Osteocyte (in vitro differentiated cells): ENCODE measurements around the gene ZFX. TPM values are rescaled to one million over a fixed set of nuclear protein-coding genes. Genes with fewer than 3 reads are reported as not detected.

Experiments
- DNase-seq: peaks from one replicate; pipeline ENCODE4 v3.0.0; 2021; ENCODE audit warnings: mixed read lengths; ENCODE audit not compliant: unreplicated experiment; ENCODE audit errors: extremely low spot score
- H3K27ac Mint-ChIP-seq: one replicate; pipeline ENCODE4 v1.8.0; 2021; ENCODE audit warnings: mild to moderate bottlenecking, mixed read lengths; ENCODE audit not compliant: unreplicated experiment
- H3K27me3 Mint-ChIP-seq: one replicate; pipeline ENCODE4 v1.8.0; 2021; ENCODE audit warnings: mixed read lengths; ENCODE audit not compliant: unreplicated experiment
- H3K36me3 Mint-ChIP-seq: one replicate; pipeline ENCODE4 v1.8.0; 2021; ENCODE audit warnings: mixed read lengths; ENCODE audit not compliant: unreplicated experiment
- H3K4me1 Mint-ChIP-seq: one replicate; pipeline ENCODE4 v1.8.0; 2021; ENCODE audit warnings: mixed read lengths; ENCODE audit not compliant: unreplicated experiment
- H3K4me3 Mint-ChIP-seq: one replicate; pipeline ENCODE4 v1.8.0; 2021; ENCODE audit warnings: mild to moderate bottlenecking, moderate library complexity, mixed read lengths; ENCODE audit not compliant: unreplicated experiment
- H3K9me3 Mint-ChIP-seq: one replicate; pipeline ENCODE4 v1.8.0; 2021; ENCODE audit warnings: mixed read lengths; ENCODE audit not compliant: unreplicated experiment
- long read RNA-seq: library from polyadenylated mRNA; unstranded; transcript quantifications from one replicate; pipeline ENCODE4 v2.0.0, GENCODE V29; 2021
- total RNA-seq: library from RNA; stranded (reverse); gene quantifications from 2 replicates; pipeline ENCODE4 v1.2.1, GENCODE V29; 2021
- TF ChIP-seq, protein P1 (sequence below): fragments of 200-600 bp; sonication (generic); IDR thresholded peaks from 2 replicates; pipeline ENCODE4 v1.5.0; 2021; ENCODE audit warnings: antibody characterized with exemption, mild to moderate bottlenecking, moderate library complexity

Gene ZFX
- 84.6 and 90.0 TPM in 2 replicates for total RNA-seq
- long read RNA-seq, full-length matches to known transcripts = 7 of 219 reads
- long read RNA-seq, partial matches to known transcripts = 62 of 219 reads
- long read RNA-seq, other reads (novel, unspliced or antisense) = 150 of 219 reads

DNA sequence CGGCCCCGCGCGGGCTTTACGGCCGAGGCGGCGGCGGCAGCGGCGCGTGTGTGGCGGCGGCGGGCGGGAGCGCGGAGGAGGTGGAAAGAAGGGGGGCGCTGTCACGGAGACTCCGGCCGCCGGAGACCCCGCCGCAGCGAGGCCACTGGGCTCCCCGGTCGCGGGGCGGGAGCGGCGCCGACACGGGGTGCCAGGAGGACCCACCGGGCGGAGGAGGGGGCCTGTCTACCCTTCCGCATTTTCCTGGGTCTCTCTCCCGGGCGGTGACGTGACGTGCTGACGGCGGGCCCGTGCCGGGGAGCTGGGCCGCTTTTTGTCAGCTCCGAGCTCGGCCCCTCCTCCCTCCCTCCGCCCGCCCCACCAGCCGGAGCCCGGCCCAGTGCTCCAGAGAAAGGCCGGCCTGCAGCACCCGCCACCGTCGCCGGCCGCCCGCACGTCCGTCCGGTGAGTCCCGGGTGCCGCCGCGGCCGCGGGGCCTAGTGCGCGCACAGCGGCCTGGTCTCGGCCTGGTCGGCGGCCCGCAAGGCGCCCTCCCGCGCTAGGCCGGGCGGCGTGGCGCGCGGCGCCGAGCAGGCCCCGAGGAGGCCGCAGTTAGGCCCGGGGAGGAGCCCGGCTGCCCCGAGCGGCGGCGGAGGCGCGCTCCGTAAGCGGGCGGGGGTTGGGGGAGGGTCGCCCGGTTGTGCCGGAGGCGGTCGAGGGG is at the start of gene ZFX:
Gene ZFX (plus strand): TSS at position 379 of the 700 bp plus-strand sequence. CDS start 23,014 bp downstream, outside the sequence.
- peak; percentile 89 for DNase-seq
- Mint-ChIP-seq H3K4me1 (peaks cover 78% of the 10 kb centered on the region), H3K4me3 (peak within 1 kb of the TSS; percentile 91), H3K27me3 (no peaks in the 10 kb centered on the region), H3K9me3 (no peaks in the 10 kb centered on the region), H3K27ac (peak within 1 kb of the TSS; percentile 99), H3K36me3 (peaks cover 18% of the 10 kb centered on the region)
- TF ChIP-seq, protein P1, sequence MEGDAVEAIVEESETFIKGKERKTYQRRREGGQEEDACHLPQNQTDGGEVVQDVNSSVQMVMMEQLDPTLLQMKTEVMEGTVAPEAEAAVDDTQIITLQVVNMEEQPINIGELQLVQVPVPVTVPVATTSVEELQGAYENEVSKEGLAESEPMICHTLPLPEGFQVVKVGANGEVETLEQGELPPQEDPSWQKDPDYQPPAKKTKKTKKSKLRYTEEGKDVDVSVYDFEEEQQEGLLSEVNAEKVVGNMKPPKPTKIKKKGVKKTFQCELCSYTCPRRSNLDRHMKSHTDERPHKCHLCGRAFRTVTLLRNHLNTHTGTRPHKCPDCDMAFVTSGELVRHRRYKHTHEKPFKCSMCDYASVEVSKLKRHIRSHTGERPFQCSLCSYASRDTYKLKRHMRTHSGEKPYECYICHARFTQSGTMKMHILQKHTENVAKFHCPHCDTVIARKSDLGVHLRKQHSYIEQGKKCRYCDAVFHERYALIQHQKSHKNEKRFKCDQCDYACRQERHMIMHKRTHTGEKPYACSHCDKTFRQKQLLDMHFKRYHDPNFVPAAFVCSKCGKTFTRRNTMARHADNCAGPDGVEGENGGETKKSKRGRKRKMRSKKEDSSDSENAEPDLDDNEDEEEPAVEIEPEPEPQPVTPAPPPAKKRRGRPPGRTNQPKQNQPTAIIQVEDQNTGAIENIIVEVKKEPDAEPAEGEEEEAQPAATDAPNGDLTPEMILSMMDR = no peak

DNA sequence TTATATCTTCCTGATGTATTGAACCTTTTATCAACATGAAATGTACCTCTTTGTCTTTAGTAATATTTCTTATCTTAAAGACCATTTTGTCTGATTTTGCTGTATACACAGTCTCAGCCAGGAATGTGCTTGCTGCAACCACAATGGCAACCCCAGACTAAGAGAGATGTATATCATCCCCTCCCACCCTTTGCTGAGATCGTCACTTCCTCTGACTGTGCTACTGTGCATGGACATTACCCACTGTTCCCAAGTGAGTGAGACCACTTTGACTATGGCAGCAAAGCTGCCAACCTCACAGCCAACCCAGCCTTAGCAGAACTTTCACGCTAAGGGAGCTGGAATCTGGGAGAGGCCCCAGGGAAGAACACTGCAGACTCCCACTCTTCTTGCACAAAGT is 48.8 kb upstream of the ZFX start:
- peaks cover 18% of the 10 kb centered on the region for H3K4me1 Mint-ChIP-seq
- H3K27ac Mint-ChIP-seq = no peak overlapping the region
- no peaks in the 10 kb centered on the region for H3K27me3 Mint-ChIP-seq
- no peak for DNase-seq
- TF ChIP-seq, protein P1 = no peak
- no peaks in the 10 kb centered on the region for H3K9me3 Mint-ChIP-seq
- H3K36me3 Mint-ChIP-seq = no peaks in the 10 kb centered on the region
- no peak overlapping the region for H3K4me3 Mint-ChIP-seq

DNA sequence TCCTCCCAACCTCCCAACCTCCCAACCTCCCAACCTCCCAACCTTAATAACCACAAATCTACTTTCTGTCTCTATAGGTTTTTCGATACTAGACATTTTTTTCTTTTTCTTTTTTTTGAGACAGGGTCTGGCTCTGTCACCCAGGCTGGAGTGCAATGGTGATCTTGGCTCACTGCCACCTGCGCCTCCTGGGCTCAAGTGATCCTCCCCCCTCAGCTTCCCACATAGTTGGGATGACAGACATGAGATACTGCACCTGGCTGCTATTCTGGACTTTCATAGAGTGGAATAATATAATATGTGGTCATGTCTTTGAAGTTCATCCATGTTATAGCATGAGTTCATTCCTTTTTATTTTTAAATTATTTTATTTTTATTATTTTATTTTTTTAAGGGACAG is 39.5 kb upstream of the ZFX start:
- no peaks in the 10 kb centered on the region for H3K36me3 Mint-ChIP-seq
- H3K4me3 Mint-ChIP-seq = no peak overlapping the region
- TF ChIP-seq, protein P1 = no peak
- H3K9me3 Mint-ChIP-seq = no peaks in the 10 kb centered on the region
- H3K27me3 Mint-ChIP-seq = no peaks in the 10 kb centered on the region
- H3K27ac Mint-ChIP-seq = no peak overlapping the region
- DNase-seq = no peak
- peaks cover 11% of the 10 kb centered on the region for H3K4me1 Mint-ChIP-seq

DNA sequence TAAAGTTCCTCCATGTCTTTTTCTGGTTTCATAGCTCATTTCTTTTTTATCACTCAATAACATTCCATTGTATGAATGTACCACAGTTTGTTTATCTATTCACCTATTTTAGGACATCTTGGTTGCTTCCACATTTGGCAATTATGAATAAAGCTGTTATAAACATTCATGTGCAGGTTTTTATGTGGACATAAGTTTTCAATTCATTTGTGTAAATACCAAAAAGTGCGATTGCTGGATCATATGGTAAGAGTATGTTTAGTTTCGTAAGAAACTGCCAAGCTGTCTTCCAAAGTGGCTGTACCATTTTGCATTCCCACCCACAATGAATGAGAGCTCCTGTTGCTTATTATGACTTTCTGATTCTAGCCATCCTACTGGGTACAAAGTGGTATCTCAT is 36.3 kb upstream of the ZFX start:
- peaks cover 18% of the 10 kb centered on the region for H3K4me1 Mint-ChIP-seq
- no peaks in the 10 kb centered on the region for H3K36me3 Mint-ChIP-seq
- no peak for DNase-seq
- H3K27ac Mint-ChIP-seq = no peak overlapping the region
- H3K27me3 Mint-ChIP-seq = no peaks in the 10 kb centered on the region
- no peaks in the 10 kb centered on the region for H3K9me3 Mint-ChIP-seq
- TF ChIP-seq, protein P1 = no peak
- H3K4me3 Mint-ChIP-seq = no peak overlapping the region

DNA sequence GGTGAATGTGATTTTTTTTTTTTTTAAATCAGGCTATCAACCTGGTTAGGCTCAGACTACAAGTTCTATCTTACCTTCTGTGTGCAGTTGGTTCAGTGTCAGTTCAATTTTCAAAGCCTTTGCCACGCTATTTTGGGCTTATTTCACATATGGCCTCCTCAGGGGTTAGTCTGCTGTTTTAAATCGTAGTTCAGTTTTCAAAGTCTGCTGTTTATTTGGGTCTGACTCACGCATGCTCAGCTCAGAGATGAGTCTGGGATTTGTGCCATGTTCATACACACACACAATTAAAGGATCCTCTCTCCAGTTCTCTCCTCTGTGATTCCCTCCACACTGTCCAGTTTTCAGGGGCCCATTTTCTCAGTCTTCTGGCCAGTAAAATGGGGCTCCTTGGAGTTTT is 32.3 kb upstream of the ZFX start:
- Mint-ChIP-seq H3K27me3 (no peaks in the 10 kb centered on the region), H3K27ac (peak overlapping the region; percentile 76), H3K36me3 (no peaks in the 10 kb centered on the region), H3K4me3 (peak overlapping the region; percentile 5), H3K4me1 (peaks cover 14% of the 10 kb centered on the region), H3K9me3 (no peaks in the 10 kb centered on the region)
- DNase-seq = no peak
- TF ChIP-seq, protein P1 = no peak
